ENCODE results near the gene TTC7B.

TTC7B gene

GRCh38 chr14:90536092-90536491, 280.1 kb downstream of the TTC7B start:
- no peak for TF ChIP-seq EZH2 (IDR thresholded peaks at IDR 0.05; ENCODE audit: borderline replicate concordance, low read depth, low read length, severe bottlenecking)
- TF ChIP-seq CTCF (IDR thresholded peaks at IDR 0.05; ENCODE audit: borderline replicate concordance, extremely low read depth, low read length, poor library complexity, severe bottlenecking), result no peak
- no peak overlapping the region for H3K9ac ChIP-seq (ENCODE audit: low read depth, low read length)

GRCh38 chr14:90535556-90536090, 280.6 kb downstream of the TTC7B start:
- no peaks in the 10 kb centered on the region for H3K36me3 ChIP-seq (ENCODE audit: insufficient read depth, low read length)
- DNase-seq (no peak), ATAC-seq (ENCODE audit: insufficient read depth, low read depth) (no peak)
- H4K20me1 ChIP-seq (ENCODE audit: insufficient read depth, low read length), result no peaks in the 10 kb centered on the region
- no peak overlapping the region for H3K4me2 ChIP-seq (ENCODE audit: insufficient read depth, low read length)
- TF ChIP-seq EZH2 (IDR thresholded peaks at IDR 0.05; ENCODE audit: borderline replicate concordance, low read depth, low read length, severe bottlenecking) (no peak), CTCF (IDR thresholded peaks at IDR 0.05; ENCODE audit: borderline replicate concordance, extremely low read depth, low read length, poor library complexity, severe bottlenecking) (no peak)
- no peaks in the 10 kb centered on the region for H3K4me1 ChIP-seq (ENCODE audit: insufficient read depth, low read length)
- no peaks in the 10 kb centered on the region for H3K79me2 ChIP-seq (ENCODE audit: insufficient read depth, low read length)
- no peaks in the 10 kb centered on the region for H3K27me3 ChIP-seq (ENCODE audit: insufficient read depth, low read length, poor library complexity)
- H3K4me3 ChIP-seq (ENCODE audit: low read depth in 1 of 2, low read length in 2 of 2), result no peak overlapping the region
- H2AFZ ChIP-seq (ENCODE audit: low read depth, low read length), result no peak overlapping the region
- no peak overlapping the region for H3K27ac ChIP-seq (ENCODE audit: low read length)
- no peak overlapping the region for H3K9ac ChIP-seq (ENCODE audit: low read depth, low read length)
- no peaks in the 10 kb centered on the region for H3K9me3 ChIP-seq (ENCODE audit: insufficient read depth, low read length, severe bottlenecking)

More at GRCh38 chr14:90536092-90536491, 280.1 kb downstream of the TTC7B start:
- H4K20me1 ChIP-seq (ENCODE audit: insufficient read depth, low read length), result no peaks in the 10 kb centered on the region
- DNase-seq, result no peak
- H3K4me2 ChIP-seq (ENCODE audit: insufficient read depth, low read length), result no peak overlapping the region
- no peaks in the 10 kb centered on the region for H3K4me1 ChIP-seq (ENCODE audit: insufficient read depth, low read length)
- ATAC-seq (ENCODE audit: insufficient read depth, low read depth), result no peak
- H3K36me3 ChIP-seq (ENCODE audit: insufficient read depth, low read length), result no peaks in the 10 kb centered on the region
- no peaks in the 10 kb centered on the region for H3K79me2 ChIP-seq (ENCODE audit: insufficient read depth, low read length)
- H2AFZ ChIP-seq (ENCODE audit: low read depth, low read length), result no peak overlapping the region
- no peak overlapping the region for H3K27ac ChIP-seq (ENCODE audit: low read length)
- H3K4me3 ChIP-seq (ENCODE audit: low read depth in 1 of 2, low read length in 2 of 2), result no peak overlapping the region
- H3K27me3 ChIP-seq (ENCODE audit: insufficient read depth, low read length, poor library complexity), result no peaks in the 10 kb centered on the region
- H3K9me3 ChIP-seq (ENCODE audit: insufficient read depth, low read length, severe bottlenecking), result no peaks in the 10 kb centered on the region

- no peaks in the 10 kb centered on the region for H3K36me3 ChIP-seq (ENCODE audit: insufficient read depth, low read length)
Observed at GRCh38 chr14:90534838-90535555, 281.2 kb downstream of the TTC7B start.

GRCh38 chr14:90534091-90534837, 282.0 kb downstream of the TTC7B start:
- DNase-seq (no peak), ATAC-seq (ENCODE audit: insufficient read depth, low read depth) (no peak)
- TF ChIP-seq EZH2 (IDR thresholded peaks at IDR 0.05; ENCODE audit: borderline replicate concordance, low read depth, low read length, severe bottlenecking) (no peak), CTCF (IDR thresholded peaks at IDR 0.05; ENCODE audit: borderline replicate concordance, extremely low read depth, low read length, poor library complexity, severe bottlenecking) (no peak)
- H3K36me3 ChIP-seq (ENCODE audit: insufficient read depth, low read length), result no peaks in the 10 kb centered on the region
- no peak overlapping the region for H3K9ac ChIP-seq (ENCODE audit: low read depth, low read length)
- no peak overlapping the region for H2AFZ ChIP-seq (ENCODE audit: low read depth, low read length)
- H3K4me3 ChIP-seq (ENCODE audit: low read depth in 1 of 2, low read length in 2 of 2), result no peak overlapping the region
- no peaks in the 10 kb centered on the region for H3K27me3 ChIP-seq (ENCODE audit: insufficient read depth, low read length, poor library complexity)
- no peak overlapping the region for H3K27ac ChIP-seq (ENCODE audit: low read length)
- no peaks in the 10 kb centered on the region for H4K20me1 ChIP-seq (ENCODE audit: insufficient read depth, low read length)
- H3K4me1 ChIP-seq (ENCODE audit: insufficient read depth, low read length), result no peaks in the 10 kb centered on the region
- no peaks in the 10 kb centered on the region for H3K79me2 ChIP-seq (ENCODE audit: insufficient read depth, low read length)
- H3K4me2 ChIP-seq (ENCODE audit: insufficient read depth, low read length), result no peak overlapping the region
- no peaks in the 10 kb centered on the region for H3K9me3 ChIP-seq (ENCODE audit: insufficient read depth, low read length, severe bottlenecking)

More at GRCh38 chr14:90534838-90535555, 281.2 kb downstream of the TTC7B start:
- Histone ChIP-seq H3K4me3 (ENCODE audit: low read depth in 1 of 2, low read length in 2 of 2) (no peak overlapping the region), H3K4me2 (ENCODE audit: insufficient read depth, low read length) (no peak overlapping the region), H3K27me3 (ENCODE audit: insufficient read depth, low read length, poor library complexity) (no peaks in the 10 kb centered on the region), H2AFZ (ENCODE audit: low read depth, low read length) (no peak overlapping the region), H4K20me1 (ENCODE audit: insufficient read depth, low read length) (no peaks in the 10 kb centered on the region), H3K9me3 (ENCODE audit: insufficient read depth, low read length, severe bottlenecking) (no peaks in the 10 kb centered on the region), H3K4me1 (ENCODE audit: insufficient read depth, low read length) (no peaks in the 10 kb centered on the region), H3K79me2 (ENCODE audit: insufficient read depth, low read length) (no peaks in the 10 kb centered on the region), H3K9ac (ENCODE audit: low read depth, low read length) (no peak overlapping the region), H3K27ac (ENCODE audit: low read length) (no peak overlapping the region)
- TF ChIP-seq EZH2 (IDR thresholded peaks at IDR 0.05; ENCODE audit: borderline replicate concordance, low read depth, low read length, severe bottlenecking), result no peak
- ATAC-seq (ENCODE audit: insufficient read depth, low read depth) (no peak), DNase-seq (no peak)
